Activated CD4-positive, alpha-beta memory T cell treated with anti-CD3 and anti-CD28 coated beads, Interleukin-2, amount 10 ng/mL, durations not matched to agents 7 days and 5 days (primary cell): ENCODE results near the gene NEAT1. TPM values are rescaled to one million over a fixed set of nuclear protein-coding genes. Genes with fewer than 3 reads are reported as not detected.

Experiments
- CTCF ChIA-PET: fragments of 350-600 bp; sonication (Branson Sonifier 250); formaldehyde crosslinking; loops from one replicate; lab custom pipeline; 2021; ENCODE audit warnings: antibody characterized with exemption, inconsistent platforms; lab: Charles Lee
- POLR2A ChIA-PET: fragments of 350-600 bp; sonication (Branson Sonifier 250); formaldehyde crosslinking; loops from one replicate; lab custom pipeline; 2021; ENCODE audit warnings: antibody characterized with exemption; lab: Charles Lee
- DNase-seq: peaks from one replicate; pipeline ENCODE4 v3.0.0-alpha.2; 2020
- H3K27ac Mint-ChIP-seq: one replicate; pipeline ENCODE4 v1.8.0; 2021; ENCODE audit warnings: mild to moderate bottlenecking, mixed read lengths
- H3K27me3 Mint-ChIP-seq: one replicate; pipeline ENCODE4 v1.8.0; 2021; ENCODE audit warnings: mixed read lengths
- H3K36me3 Mint-ChIP-seq: one replicate; pipeline ENCODE4 v1.8.0; 2021; ENCODE audit warnings: low read depth, mixed read lengths
- H3K4me1 Mint-ChIP-seq: one replicate; pipeline ENCODE4 v1.8.0; 2021; ENCODE audit warnings: mixed read lengths
- H3K4me3 Mint-ChIP-seq: one replicate; pipeline ENCODE4 v1.8.0; 2021; ENCODE audit warnings: mild to moderate bottlenecking, mixed read lengths
- H3K9me3 Mint-ChIP-seq: one replicate; pipeline ENCODE4 v1.8.0; 2021; ENCODE audit warnings: mixed read lengths
- total RNA-seq, 2 experiments: library from RNA; stranded (reverse); gene quantifications; one replicate each; pipeline ENCODE4 v1.2.3, GENCODE V29; 2021

Gene NEAT1
- total RNA-seq, 2 experiments from 2014 or later = 1,222 to 1,245 TPM

GRCh38 chr11:65392186-65392829 lies 30.3 kb upstream of the NEAT1 start:
- DNase-seq = no peak
- Mint-ChIP-seq H3K27ac (peak overlapping the region; percentile 40), H3K4me1 (peaks cover 45% of the 10 kb centered on the region), H3K9me3 (no peaks in the 10 kb centered on the region), H3K4me3 (no peak overlapping the region), H3K36me3 (peaks cover 44% of the 10 kb centered on the region), H3K27me3 (no peaks in the 10 kb centered on the region)
- POLR2A ChIA-PET = interaction anchor here (0.6 to 21.7 kb wide), 3 partner anchors 30 to 127 kb away, joined by 3 to 501 read pairs (median 443); partner anchors contain the start of genes MALAT1 and NEAT1
- CTCF ChIA-PET = no interaction called here

GRCh38 chr11:65392899-65393298 lies 29.7 kb upstream of the NEAT1 start:
- POLR2A ChIA-PET = interaction anchor here (0.6 to 21.7 kb wide), 3 partner anchors 30 to 128 kb away, joined by 3 to 501 read pairs (median 443); partner anchors contain the start of genes MALAT1 and NEAT1
- no peak overlapping the region for H3K4me3 Mint-ChIP-seq
- no peak for DNase-seq
- peaks cover 41% of the 10 kb centered on the region for H3K4me1 Mint-ChIP-seq
- no peaks in the 10 kb centered on the region for H3K27me3 Mint-ChIP-seq
- no peak overlapping the region for H3K27ac Mint-ChIP-seq
- H3K9me3 Mint-ChIP-seq = no peaks in the 10 kb centered on the region
- peaks cover 46% of the 10 kb centered on the region for H3K36me3 Mint-ChIP-seq
- CTCF ChIA-PET = no interaction called here

DNA sequence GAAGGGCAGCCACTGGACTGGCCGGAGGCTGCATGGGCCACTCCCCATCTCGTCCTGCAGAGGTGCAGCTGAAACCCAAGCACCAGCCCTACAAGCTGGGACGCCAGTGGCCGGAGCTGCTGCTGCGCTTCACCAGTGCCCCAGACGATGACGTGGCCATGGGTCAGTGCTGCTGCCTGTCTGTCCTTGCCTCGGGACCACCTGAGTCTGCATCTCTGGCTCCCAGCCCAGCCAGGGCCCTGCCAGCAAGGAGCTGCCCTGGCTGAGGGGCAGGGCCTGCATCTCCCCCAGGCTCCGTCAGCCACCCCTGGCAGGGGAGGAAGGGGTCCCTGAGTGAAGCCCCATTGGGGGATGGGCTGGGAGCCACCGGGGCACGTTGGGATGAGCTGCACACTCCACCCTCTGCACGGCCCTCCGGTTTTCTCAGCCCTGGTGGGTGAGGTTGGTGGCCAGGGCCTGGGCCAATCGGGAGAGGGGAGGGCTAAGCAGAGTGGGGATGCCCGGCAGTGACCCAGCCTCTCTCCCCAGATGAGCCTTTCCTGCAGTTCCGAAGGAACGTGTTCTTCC lies 29.0 kb upstream of the NEAT1 start:
- CTCF ChIA-PET = no interaction called here

DNA sequence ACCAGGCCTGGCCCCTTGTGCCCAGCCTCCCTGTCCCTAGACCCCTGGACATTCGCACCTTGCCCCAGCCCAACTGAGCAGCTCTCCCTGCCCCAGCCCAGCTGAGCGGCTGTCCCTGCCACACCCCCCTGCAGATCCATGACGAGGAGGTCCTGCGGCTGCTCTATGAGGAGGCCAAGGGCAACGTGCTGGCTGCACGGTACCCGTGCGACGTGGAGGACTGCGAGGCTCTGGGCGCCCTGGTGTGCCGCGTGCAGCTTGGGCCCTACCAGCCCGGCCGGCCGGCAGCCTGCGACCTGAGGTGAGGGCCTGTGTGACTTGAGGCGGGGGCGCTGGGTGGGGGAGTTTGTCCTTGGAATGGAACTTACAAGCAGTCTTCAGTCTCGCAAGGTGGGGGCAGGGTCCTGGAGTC lies 28.5 kb upstream of the NEAT1 start:
- H3K4me1 Mint-ChIP-seq = peaks cover 28% of the 10 kb centered on the region
- H3K27me3 Mint-ChIP-seq = no peaks in the 10 kb centered on the region
- no peak for DNase-seq
- H3K27ac Mint-ChIP-seq = no peak overlapping the region
- no peaks in the 10 kb centered on the region for H3K9me3 Mint-ChIP-seq
- H3K4me3 Mint-ChIP-seq = no peak overlapping the region
- POLR2A ChIA-PET = interaction anchor here (16.8 to 21.7 kb wide), 2 partner anchors 28 to 108 kb away, joined by 443 to 501 read pairs; partner anchors contain the start of genes MALAT1 and NEAT1
- CTCF ChIA-PET = no interaction called here
- peaks cover 42% of the 10 kb centered on the region for H3K36me3 Mint-ChIP-seq

More for the DNA sequence above, 29.0 kb upstream of the NEAT1 start:
- no peak overlapping the region for H3K27ac Mint-ChIP-seq
- no peak overlapping the region for H3K4me3 Mint-ChIP-seq
- peaks cover 46% of the 10 kb centered on the region for H3K36me3 Mint-ChIP-seq
- no peaks in the 10 kb centered on the region for H3K27me3 Mint-ChIP-seq
- peaks cover 34% of the 10 kb centered on the region for H3K4me1 Mint-ChIP-seq
- POLR2A ChIA-PET = interaction anchor here (16.8 to 21.7 kb wide), 2 partner anchors 29 to 109 kb away, joined by 443 to 501 read pairs; partner anchors contain the start of genes MALAT1 and NEAT1
- DNase-seq = no peak
- no peaks in the 10 kb centered on the region for H3K9me3 Mint-ChIP-seq

DNA sequence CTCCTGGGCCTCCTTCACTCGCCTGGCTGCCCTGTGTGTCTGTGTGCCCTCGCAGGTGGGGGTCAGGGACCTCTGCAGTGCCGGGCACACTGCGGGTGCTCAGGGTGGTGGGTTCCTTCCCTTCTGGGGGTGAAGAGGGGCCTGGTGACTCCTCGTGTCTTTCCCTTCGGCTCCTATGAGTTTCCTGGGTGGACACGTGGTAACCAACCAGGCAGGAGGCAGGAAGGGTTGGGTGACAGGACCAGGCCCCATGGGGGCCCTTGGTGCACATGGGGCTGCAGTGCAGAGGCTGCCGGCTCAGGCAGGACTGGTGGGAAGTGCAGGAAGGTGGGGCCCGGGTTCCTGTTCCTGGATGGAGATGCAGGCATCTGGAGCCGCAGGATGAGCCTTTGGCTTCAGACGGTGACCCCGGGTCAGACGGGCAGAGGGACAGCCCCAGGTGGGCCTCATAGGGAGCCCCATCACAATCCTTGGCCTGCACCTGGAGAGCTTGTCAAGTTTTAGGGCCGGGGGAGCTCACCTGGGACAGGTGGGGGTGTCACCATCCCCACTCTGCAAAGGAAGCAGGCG lies 26.6 kb upstream of the NEAT1 start:
- H3K27me3 Mint-ChIP-seq = no peaks in the 10 kb centered on the region
- POLR2A ChIA-PET = interaction anchor here (1.0 to 21.7 kb wide), 2 partner anchors 27 to 106 kb away, joined by 3 to 501 read pairs; partner anchors contain the start of gene NEAT1
- peaks cover 49% of the 10 kb centered on the region for H3K36me3 Mint-ChIP-seq
- H3K4me1 Mint-ChIP-seq = peaks cover 10% of the 10 kb centered on the region
- no peak overlapping the region for H3K4me3 Mint-ChIP-seq
- H3K9me3 Mint-ChIP-seq = no peaks in the 10 kb centered on the region
- CTCF ChIA-PET = no interaction called here
- H3K27ac Mint-ChIP-seq = no peak overlapping the region
- DNase-seq = no peak

- ChIA-PET CTCF (interaction anchor here (0.9 to 1.1 kb wide), 2 partner anchors 9 to 68 kb away, joined by 3 to 4 read pairs; no protein-coding TSS in a partner anchor), POLR2A (interaction anchor here (0.9 to 21.7 kb wide), 4 partner anchors 9 to 105 kb away, joined by 3 to 501 read pairs (median 3); partner anchors contain the start of gene NEAT1)
- Mint-ChIP-seq H3K9me3 (no peaks in the 10 kb centered on the region), H3K27me3 (no peaks in the 10 kb centered on the region), H3K4me3 (no peak overlapping the region), H3K36me3 (peaks cover 50% of the 10 kb centered on the region), H3K27ac (peak overlapping the region; percentile 51), H3K4me1 (peaks cover 6% of the 10 kb centered on the region)
- DNase-seq = no peak
These were observed 25.5 kb upstream of the NEAT1 start for GRCh38 chr11:65396769-65397745.

- Mint-ChIP-seq H3K27ac (no peak overlapping the region), H3K36me3 (peaks cover 46% of the 10 kb centered on the region), H3K9me3 (no peaks in the 10 kb centered on the region), H3K27me3 (no peaks in the 10 kb centered on the region), H3K4me3 (no peak overlapping the region), H3K4me1 (peaks cover 3% of the 10 kb centered on the region)
- CTCF ChIA-PET = interaction anchor here (0.7 to 0.9 kb wide), 2 partner anchors 11 to 142 kb away, joined by 4 read pairs; no protein-coding TSS in a partner anchor
- no peak for DNase-seq
- POLR2A ChIA-PET = interaction anchor here (0.9 to 21.7 kb wide), 2 partner anchors 11 to 24 kb away, joined by 3 to 501 read pairs; partner anchors contain the start of gene NEAT1
These were observed 24.2 kb upstream of the NEAT1 start for GRCh38 chr11:65398362-65398910.

DNA sequence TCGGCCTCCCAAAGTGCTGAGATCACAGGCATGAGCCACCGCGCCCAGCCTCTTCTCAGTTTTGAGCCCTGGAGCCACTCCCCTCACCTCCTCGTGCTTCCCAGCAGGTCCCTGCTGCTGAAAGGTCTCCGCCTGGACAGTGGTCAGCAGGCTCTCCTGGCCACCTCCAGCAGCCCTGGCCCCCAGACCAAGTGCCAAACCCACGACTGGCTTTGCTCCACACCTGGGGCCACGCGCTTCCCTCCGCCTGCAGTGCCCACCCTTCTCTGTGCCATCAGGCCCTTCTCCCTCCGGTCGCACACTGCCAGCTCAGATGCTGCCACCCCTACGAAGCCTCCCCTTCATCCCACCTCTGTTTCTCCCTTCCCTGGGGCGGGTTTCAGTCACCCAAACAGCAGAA lies 23.3 kb upstream of the NEAT1 start:
- no peaks in the 10 kb centered on the region for H3K9me3 Mint-ChIP-seq
- H3K36me3 Mint-ChIP-seq = peaks cover 50% of the 10 kb centered on the region
- peaks cover 5% of the 10 kb centered on the region for H3K4me1 Mint-ChIP-seq
- CTCF ChIA-PET = no interaction called here
- POLR2A ChIA-PET = interaction anchor here (1.1 to 21.7 kb wide), 2 partner anchors 23 to 101 kb away, joined by 3 to 501 read pairs; partner anchors contain the start of gene NEAT1
- H3K4me3 Mint-ChIP-seq = no peak overlapping the region
- H3K27me3 Mint-ChIP-seq = no peaks in the 10 kb centered on the region
- DNase-seq = no peak
- no peak overlapping the region for H3K27ac Mint-ChIP-seq

DNA sequence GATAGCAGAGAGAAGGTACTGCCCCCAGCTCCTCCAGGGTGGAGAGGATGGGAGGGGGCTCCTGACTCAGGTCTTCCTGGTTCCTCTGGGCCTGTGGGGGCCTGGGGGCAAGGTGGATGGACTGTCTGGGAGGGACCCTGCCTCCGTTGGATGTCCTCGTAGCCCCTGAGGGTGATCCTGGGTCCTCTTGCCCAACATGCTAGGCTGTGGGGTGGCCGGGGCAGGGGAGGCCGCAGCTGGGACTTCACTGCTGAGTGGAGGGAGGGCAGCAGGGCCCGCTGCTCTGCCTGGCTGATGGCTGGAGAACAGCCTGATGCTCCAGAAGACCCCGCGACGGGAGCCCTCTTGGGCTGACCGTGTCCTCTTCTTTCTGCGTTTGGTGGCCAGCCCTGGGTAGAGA lies 22.8 kb upstream of the NEAT1 start:
- ChIA-PET POLR2A (interaction anchor here (1.1 to 1.6 kb wide), 4 partner anchors 13 to 100 kb away, joined by 3 to 5 read pairs (median 3); no protein-coding TSS in a partner anchor), CTCF (no interaction called here)
- H3K9me3 Mint-ChIP-seq = no peaks in the 10 kb centered on the region
- DNase-seq = no peak
- H3K4me3 Mint-ChIP-seq = no peak overlapping the region
- H3K27me3 Mint-ChIP-seq = no peaks in the 10 kb centered on the region
- no peak overlapping the region for H3K27ac Mint-ChIP-seq
- H3K4me1 Mint-ChIP-seq = peaks cover 5% of the 10 kb centered on the region
- peaks cover 54% of the 10 kb centered on the region for H3K36me3 Mint-ChIP-seq

GRCh38 chr11:65400307-65401072 lies 22.1 kb upstream of the NEAT1 start:
- ChIA-PET CTCF (interaction anchor here (0.6 kb wide), 1 partner anchor 283 kb away, joined by 3 read pairs; the partner anchor contains the start of gene ZNHIT2), POLR2A (interaction anchor here (1.1 to 1.6 kb wide), 5 partner anchors 13 to 99 kb away, joined by 3 to 5 read pairs (median 3); no protein-coding TSS in a partner anchor)
- Mint-ChIP-seq H3K36me3 (peaks cover 54% of the 10 kb centered on the region), H3K27ac (no peak overlapping the region), H3K4me3 (no peak overlapping the region), H3K27me3 (no peaks in the 10 kb centered on the region), H3K4me1 (peaks cover 5% of the 10 kb centered on the region), H3K9me3 (no peaks in the 10 kb centered on the region)
- DNase-seq = no peak
